ENCODE measurements around the gene ELMO1.

GRCh38 chr7:37081436-37081835 lies 367.2 kb downstream of the ELMO1 start:
- TF ChIP-seq CTCF (IDR thresholded peaks at IDR 0.05 in 2 of 3, conservative IDR thresholded peaks at IDR 0.05 in 1 of 3; ENCODE audit: control insufficient read depth in 2 of 3, extremely low read depth in 1 of 3, insufficient read depth in 1 of 3, low read depth in 3 of 3, low read length in 3 of 3) (no peak), ZBTB33 (IDR thresholded peaks at IDR 0.05) (no peak), POLR2A (IDR thresholded peaks at IDR 0.05; ENCODE audit: low read depth, low read length) (no peak), GABPA (IDR thresholded peaks at IDR 0.05; ENCODE audit: low read depth) (no peak), TCF12 (IDR thresholded peaks at IDR 0.05; ENCODE audit: low read depth, low read length) (no peak), RCOR1 (conservative IDR thresholded peaks at IDR 0.05; ENCODE audit: low read depth, low read length) (no peak), BMI1 (IDR thresholded peaks at IDR 0.05; ENCODE audit: borderline replicate concordance) (no peak), FOXK2 (IDR thresholded peaks at IDR 0.05) (no peak), SPI1 (IDR thresholded peaks at IDR 0.05; ENCODE audit: borderline replicate concordance, insufficient read depth, low read depth, low read length) (no peak), CBFB (IDR thresholded peaks at IDR 0.05; ENCODE audit: low read depth) (no peak), POLR2AphosphoS5 (IDR thresholded peaks at IDR 0.05; ENCODE audit: low read length) (no peak), KDM1A (IDR thresholded peaks at IDR 0.05; ENCODE audit: borderline replicate concordance) (no peak), PAX8 (IDR thresholded peaks at IDR 0.05) (no peak)

Measured in GM12878 (cell line).